ENCODE results near the gene CELF2. TPM values are rescaled to one million over a fixed set of nuclear protein-coding genes. Genes with fewer than 3 reads are reported as not detected.

CELF2 gene
- polyA plus RNA-seq, 2 donors: 2.2 to 4.0 TPM

- Histone ChIP-seq H3K4me3 (ENCODE audit: low read depth in 1 of 2, low read length in 2 of 2) (no peak overlapping the region), H3K27ac (ENCODE audit: low read depth in 2 of 2, low read length in 1 of 2) (no peak overlapping the region), H3K9me3 (ENCODE audit: control insufficient read depth in 2 of 2, insufficient read depth in 1 of 2, low read depth in 1 of 2, low read length in 1 of 2) (peaks cover 0 to 1% of the 10 kb centered on the region in 2 donors), H3K4me1 (ENCODE audit: control insufficient read depth in 2 of 2, insufficient read depth in 2 of 2, low read length in 1 of 2) (peaks cover 0 to 3% of the 10 kb centered on the region in 2 donors), H3K27me3 (ENCODE audit: control insufficient read depth in 1 of 2, insufficient read depth in 2 of 2, low read length in 2 of 2) (no peaks in the 10 kb centered on the region), H3K36me3 (ENCODE audit: control insufficient read depth in 2 of 2, insufficient read depth in 2 of 2, low read length in 1 of 2) (peaks cover 0 to 10% of the 10 kb centered on the region in 2 donors)
- 90 to 92% methylated on average over 8 of the region's 8 CpGs for WGBS, 2 donors
Measured at GRCh38 chr10:11282661-11283060, 265.0 kb downstream of the CELF2 start.

- peaks cover 0 to 1% of the 10 kb centered on the region in 2 donors for H3K9me3 ChIP-seq (ENCODE audit: control insufficient read depth in 2 of 2, insufficient read depth in 1 of 2, low read depth in 1 of 2, low read length in 1 of 2)
- no peaks in the 10 kb centered on the region for H3K27me3 ChIP-seq (ENCODE audit: control insufficient read depth in 1 of 2, insufficient read depth in 2 of 2, low read length in 2 of 2)
- peaks cover 0 to 3% of the 10 kb centered on the region in 2 donors for H3K4me1 ChIP-seq (ENCODE audit: control insufficient read depth in 2 of 2, insufficient read depth in 2 of 2, low read length in 1 of 2)
- 97 to 98% methylated on average over 6 of the region's 7 CpGs for WGBS, 2 donors
- H3K27ac ChIP-seq (ENCODE audit: low read depth in 2 of 2, low read length in 1 of 2): no peak overlapping the region
- no peak overlapping the region for H3K4me3 ChIP-seq (ENCODE audit: low read depth in 1 of 2, low read length in 2 of 2)
- H3K36me3 ChIP-seq (ENCODE audit: control insufficient read depth in 2 of 2, insufficient read depth in 2 of 2, low read length in 1 of 2): peaks cover 0 to 10% of the 10 kb centered on the region in 2 donors
Measured at GRCh38 chr10:11284291-11285085, 266.8 kb downstream of the CELF2 start.

DNA sequence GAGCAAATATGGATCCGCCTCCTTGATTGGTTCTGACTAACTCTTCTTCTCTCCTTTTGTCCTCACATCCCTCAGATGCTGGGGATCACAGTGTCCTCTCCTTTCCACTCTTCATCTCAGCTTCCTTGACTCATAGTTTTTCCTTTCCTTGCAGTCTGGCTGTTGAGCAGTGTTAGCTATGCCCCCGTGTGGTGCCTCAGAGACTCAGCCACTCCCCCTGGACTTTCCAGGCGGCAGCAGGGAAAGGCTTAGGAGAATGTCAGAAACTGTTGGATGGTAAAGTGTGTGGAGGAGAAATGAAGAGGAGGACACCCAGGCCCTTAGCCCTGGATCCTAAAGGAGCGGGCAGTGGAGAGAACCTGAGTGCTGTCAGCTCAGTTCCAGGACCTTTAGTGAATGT lies 267.5 kb downstream of the CELF2 start:
- Histone ChIP-seq H3K4me1 (ENCODE audit: control insufficient read depth in 2 of 2, insufficient read depth in 2 of 2, low read length in 1 of 2) (peaks cover 0 to 3% of the 10 kb centered on the region in 2 donors), H3K9me3 (ENCODE audit: control insufficient read depth in 2 of 2, insufficient read depth in 1 of 2, low read depth in 1 of 2, low read length in 1 of 2) (peaks cover 0 to 1% of the 10 kb centered on the region in 2 donors), H3K36me3 (ENCODE audit: control insufficient read depth in 2 of 2, insufficient read depth in 2 of 2, low read length in 1 of 2) (peaks cover 0 to 9% of the 10 kb centered on the region in 2 donors), H3K27ac (ENCODE audit: low read depth in 2 of 2, low read length in 1 of 2) (no peak overlapping the region), H3K4me3 (ENCODE audit: low read depth in 1 of 2, low read length in 2 of 2) (no peak overlapping the region), H3K27me3 (ENCODE audit: control insufficient read depth in 1 of 2, insufficient read depth in 2 of 2, low read length in 2 of 2) (no peaks in the 10 kb centered on the region)
- WGBS, 2 donors: 86 to 87% methylated on average over 4 of the region's 4 CpGs

GRCh38 chr10:11286261-11286852 lies 268.7 kb downstream of the CELF2 start:
- H3K27me3 ChIP-seq (ENCODE audit: control insufficient read depth in 1 of 2, insufficient read depth in 2 of 2, low read length in 2 of 2): no peaks in the 10 kb centered on the region
- no peak overlapping the region for H3K4me3 ChIP-seq (ENCODE audit: low read depth in 1 of 2, low read length in 2 of 2)
- H3K9me3 ChIP-seq (ENCODE audit: control insufficient read depth in 2 of 2, insufficient read depth in 1 of 2, low read depth in 1 of 2, low read length in 1 of 2): peaks cover 0 to 1% of the 10 kb centered on the region in 2 donors
- H3K4me1 ChIP-seq (ENCODE audit: control insufficient read depth in 2 of 2, insufficient read depth in 2 of 2, low read length in 1 of 2): no peaks in the 10 kb centered on the region
- H3K27ac ChIP-seq (ENCODE audit: low read depth in 2 of 2, low read length in 1 of 2): no peak overlapping the region
- H3K36me3 ChIP-seq (ENCODE audit: control insufficient read depth in 2 of 2, insufficient read depth in 2 of 2, low read length in 1 of 2): peaks cover 0 to 3% of the 10 kb centered on the region in 2 donors
- WGBS, 2 donors: 88 to 92% methylated on average over 7 of the region's 7 CpGs

- Histone ChIP-seq H3K27me3 (ENCODE audit: control insufficient read depth in 1 of 2, insufficient read depth in 2 of 2, low read length in 2 of 2) (no peaks in the 10 kb centered on the region), H3K9me3 (ENCODE audit: control insufficient read depth in 2 of 2, insufficient read depth in 1 of 2, low read depth in 1 of 2, low read length in 1 of 2) (peaks cover 0 to 1% of the 10 kb centered on the region in 2 donors), H3K4me1 (ENCODE audit: control insufficient read depth in 2 of 2, insufficient read depth in 2 of 2, low read length in 1 of 2) (peaks cover 0 to under 1% of the 10 kb centered on the region in 2 donors), H3K4me3 (ENCODE audit: low read depth in 1 of 2, low read length in 2 of 2) (no peak overlapping the region), H3K27ac (ENCODE audit: low read depth in 2 of 2, low read length in 1 of 2) (no peak overlapping the region), H3K36me3 (ENCODE audit: control insufficient read depth in 2 of 2, insufficient read depth in 2 of 2, low read length in 1 of 2) (peaks cover 0 to 6% of the 10 kb centered on the region in 2 donors)
- WGBS, 2 donors: 87 to 92% methylated on average over 13 of the region's 13 CpGs
Measured at GRCh38 chr10:11288302-11288701, 270.6 kb downstream of the CELF2 start.

DNA sequence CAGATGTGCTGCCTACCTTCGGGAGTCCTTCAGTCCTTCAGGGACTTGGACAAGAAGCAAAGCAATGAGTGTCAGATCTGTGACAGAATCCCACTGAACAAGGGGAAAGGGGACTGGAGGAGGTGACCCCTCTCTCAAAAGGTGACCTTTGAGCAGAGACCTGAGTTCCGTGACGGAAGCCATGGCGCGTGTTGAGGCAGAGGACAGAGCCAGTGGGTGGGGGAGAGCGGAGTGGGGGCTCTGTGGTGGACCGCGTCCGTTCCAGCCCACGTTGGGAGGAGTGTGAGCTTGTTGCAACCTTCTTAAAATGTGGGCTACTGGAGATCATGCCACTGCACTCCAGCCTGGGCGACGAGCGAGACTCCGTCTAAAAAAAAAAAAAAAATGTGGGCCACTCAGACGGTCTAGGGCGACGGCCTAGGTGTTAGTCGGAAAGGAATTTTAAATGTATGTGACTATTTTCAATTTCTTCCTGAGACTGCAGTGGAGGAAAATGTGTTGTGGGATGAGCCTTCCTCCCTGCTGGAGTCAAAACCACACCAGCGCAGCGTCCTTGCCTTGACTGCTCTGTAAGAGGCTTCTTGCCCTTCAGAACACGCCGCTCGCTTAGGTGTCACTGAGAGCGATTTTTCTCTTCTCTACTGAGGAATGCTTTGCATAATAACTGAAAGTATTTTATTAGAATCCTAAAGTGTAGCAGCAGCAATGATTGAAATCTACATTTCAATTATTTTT lies 272.7 kb downstream of the CELF2 start:
- no peak overlapping the region for H3K27ac ChIP-seq (ENCODE audit: low read depth in 2 of 2, low read length in 1 of 2)
- WGBS, 2 donors: 96% methylated on average over 24 of the region's 24 CpGs
- no peak overlapping the region for H3K4me3 ChIP-seq (ENCODE audit: low read depth in 1 of 2, low read length in 2 of 2)
- H3K36me3 ChIP-seq (ENCODE audit: control insufficient read depth in 2 of 2, insufficient read depth in 2 of 2, low read length in 1 of 2): peaks cover 0 to 3% of the 10 kb centered on the region in 2 donors
- no peaks in the 10 kb centered on the region for H3K27me3 ChIP-seq (ENCODE audit: control insufficient read depth in 1 of 2, insufficient read depth in 2 of 2, low read length in 2 of 2)
- no peaks in the 10 kb centered on the region for H3K9me3 ChIP-seq (ENCODE audit: control insufficient read depth in 2 of 2, insufficient read depth in 1 of 2, low read depth in 1 of 2, low read length in 1 of 2)
- peaks cover 0 to 2% of the 10 kb centered on the region in 2 donors for H3K4me1 ChIP-seq (ENCODE audit: control insufficient read depth in 2 of 2, insufficient read depth in 2 of 2, low read length in 1 of 2)

DNA sequence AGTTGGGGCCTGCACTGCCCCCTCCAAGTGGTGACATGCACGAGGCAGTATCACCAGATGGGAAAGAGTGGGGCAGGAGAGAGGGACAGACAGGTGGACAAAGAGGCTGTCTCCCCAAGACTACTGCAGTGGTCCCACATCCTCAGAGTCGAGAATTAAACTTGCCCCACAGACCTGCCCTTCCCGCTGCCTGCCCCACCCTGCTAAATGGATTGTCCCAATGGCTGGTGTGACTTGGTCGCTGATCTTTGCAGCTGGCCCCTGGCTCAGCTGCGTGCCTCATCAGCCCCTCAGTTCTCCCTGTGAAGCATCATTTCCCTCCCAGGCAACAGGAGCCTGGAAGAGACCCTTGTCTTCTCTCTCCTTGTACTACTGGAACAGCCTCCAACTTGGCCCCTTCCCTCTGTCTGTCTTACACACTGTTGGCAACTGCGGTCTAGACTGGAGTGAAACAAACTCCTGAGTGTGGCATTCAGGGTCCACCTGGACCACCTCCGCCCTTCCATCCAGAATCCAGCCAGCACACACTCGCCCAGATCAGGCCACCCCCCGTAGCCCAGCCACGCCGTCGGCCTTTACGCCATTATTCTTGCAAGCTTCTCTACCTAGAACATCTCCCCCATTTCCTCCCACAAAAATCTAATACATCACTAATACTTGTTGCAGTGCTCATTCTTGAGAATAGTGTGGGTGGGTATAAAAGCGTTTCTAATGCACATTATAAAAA lies 275.1 kb downstream of the CELF2 start:
- Histone ChIP-seq H3K4me3 (ENCODE audit: low read depth in 1 of 2, low read length in 2 of 2) (no peak overlapping the region), H3K9me3 (ENCODE audit: control insufficient read depth in 2 of 2, insufficient read depth in 1 of 2, low read depth in 1 of 2, low read length in 1 of 2) (no peaks in the 10 kb centered on the region)
- 88 to 95% methylated on average over 14 of the region's 14 CpGs for WGBS, 2 donors

DNA sequence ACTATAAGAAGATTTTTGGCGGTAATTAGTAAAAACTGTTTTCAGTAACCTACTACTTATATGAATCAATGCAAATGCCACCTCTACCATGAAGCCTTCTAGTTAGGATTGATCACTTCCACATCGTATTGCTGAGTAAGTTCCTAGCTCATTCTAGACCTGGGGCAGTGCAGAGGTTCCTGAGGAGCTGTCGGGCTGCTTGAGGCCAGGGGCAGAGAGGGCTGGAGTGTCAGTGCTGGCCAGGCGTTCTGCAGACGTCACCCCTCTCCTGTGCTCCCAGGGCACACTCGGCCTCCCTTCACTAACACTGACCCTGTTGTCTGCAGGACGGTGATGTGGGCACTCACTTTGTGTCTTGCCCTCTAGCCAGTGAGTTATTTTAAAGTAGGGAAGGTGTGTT lies 275.7 kb downstream of the CELF2 start:
- Histone ChIP-seq H3K4me1 (ENCODE audit: control insufficient read depth in 2 of 2, insufficient read depth in 2 of 2, low read length in 1 of 2) (peaks cover 0 to 2% of the 10 kb centered on the region in 2 donors), H3K4me3 (ENCODE audit: low read depth in 1 of 2, low read length in 2 of 2) (no peak overlapping the region), H3K27ac (ENCODE audit: low read depth in 2 of 2, low read length in 1 of 2) (peak overlapping the region in 1 of 2 donors; percentile 29), H3K9me3 (ENCODE audit: control insufficient read depth in 2 of 2, insufficient read depth in 1 of 2, low read depth in 1 of 2, low read length in 1 of 2) (no peaks in the 10 kb centered on the region), H3K27me3 (ENCODE audit: control insufficient read depth in 1 of 2, insufficient read depth in 2 of 2, low read length in 2 of 2) (no peaks in the 10 kb centered on the region), H3K36me3 (ENCODE audit: control insufficient read depth in 2 of 2, insufficient read depth in 2 of 2, low read length in 1 of 2) (peaks cover 3% of the 10 kb centered on the region in 2 donors)
- 80 to 87% methylated on average over 7 of the region's 7 CpGs for WGBS, 2 donors

More for the DNA sequence above, 275.1 kb downstream of the CELF2 start:
- Histone ChIP-seq H3K4me1 (ENCODE audit: control insufficient read depth in 2 of 2, insufficient read depth in 2 of 2, low read length in 1 of 2) (peaks cover 0 to 2% of the 10 kb centered on the region in 2 donors), H3K36me3 (ENCODE audit: control insufficient read depth in 2 of 2, insufficient read depth in 2 of 2, low read length in 1 of 2) (peaks cover 3% of the 10 kb centered on the region in 2 donors), H3K27me3 (ENCODE audit: control insufficient read depth in 1 of 2, insufficient read depth in 2 of 2, low read length in 2 of 2) (no peaks in the 10 kb centered on the region), H3K27ac (ENCODE audit: low read depth in 2 of 2, low read length in 1 of 2) (no peak overlapping the region)
